22Rv1 (cell line): ENCODE results near the gene PHF20.

Experiments
- CTCF ChIP-seq: fragments of 450-650 bp; IDR thresholded peaks from 2 replicates; pipeline ENCODE4 v1.5.1; 2017; ENCODE audit warnings: mild to moderate bottlenecking
- ZFX ChIP-seq: fragments of 450-650 bp; IDR thresholded peaks from 2 replicates; pipeline ENCODE4 v1.6.1; 2017; ENCODE audit warnings: antibody characterized with exemption, borderline replicate concordance

DNA sequence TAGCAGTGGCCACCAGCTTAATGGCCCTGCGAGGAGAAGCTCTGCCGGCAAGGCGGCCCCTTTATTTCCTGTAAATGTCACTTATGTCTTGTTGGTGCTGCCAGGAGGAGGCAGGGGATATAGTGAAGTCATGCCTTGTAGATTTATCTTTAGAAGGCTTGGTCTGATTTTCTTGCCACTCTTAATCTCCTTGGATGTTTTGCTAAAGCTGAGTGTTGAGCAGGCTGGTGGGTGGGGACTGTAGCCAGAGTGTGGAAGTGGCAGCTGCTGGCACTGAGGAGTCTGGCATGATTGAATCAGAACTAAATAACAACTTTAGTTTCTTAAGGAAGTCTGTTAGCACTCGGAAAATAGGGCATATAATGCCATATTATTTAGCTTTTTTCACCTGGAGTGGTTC lies 77.9 kb downstream of the PHF20 start:
- no peak for TF ChIP-seq CTCF
- TF ChIP-seq ZFX, result no peak
